Omental fat pad (tissue), 4 donors: Measurements from ENCODE around the gene TAF4B. TPM values are rescaled to one million over a fixed set of nuclear protein-coding genes. Genes with fewer than 3 reads are reported as not detected.

Source experiments
- ATAC-seq: fragments of 150-250 bp; one replicate; pipeline ENCODE4 v1.9.1; 2016; ENCODE audit warnings: mild to moderate bottlenecking, moderate library complexity; ENCODE audit not compliant: low FRiP score
- DNase-seq: peaks from one replicate; pipeline ENCODE4 v3.0.0-alpha.2; 2019; ENCODE audit warnings: low spot score
- total RNA-seq, 4 donors: library from RNA; depleted of rRNA; stranded (reverse); fragments of >200 nt; gene quantifications; one replicate each; pipeline ENCODE4 v1.1.0, GENCODE V29; 2016
- TF ChIP-seq, protein P1 (sequence below), 3 donors: fragments of 450-650 bp; IDR thresholded peaks; one replicate each; pipeline ENCODE4 v1.5.1; 2016 to 2017; ENCODE audit warnings: antibody characterized with exemption in 3 of 3, mild to moderate bottlenecking in 3 of 3, moderate library complexity in 2 of 3

Gene TAF4B
- total RNA-seq, 4 donors from 2014 or later, result 7.4 to 38.9 (median 14.9) TPM

DNA sequence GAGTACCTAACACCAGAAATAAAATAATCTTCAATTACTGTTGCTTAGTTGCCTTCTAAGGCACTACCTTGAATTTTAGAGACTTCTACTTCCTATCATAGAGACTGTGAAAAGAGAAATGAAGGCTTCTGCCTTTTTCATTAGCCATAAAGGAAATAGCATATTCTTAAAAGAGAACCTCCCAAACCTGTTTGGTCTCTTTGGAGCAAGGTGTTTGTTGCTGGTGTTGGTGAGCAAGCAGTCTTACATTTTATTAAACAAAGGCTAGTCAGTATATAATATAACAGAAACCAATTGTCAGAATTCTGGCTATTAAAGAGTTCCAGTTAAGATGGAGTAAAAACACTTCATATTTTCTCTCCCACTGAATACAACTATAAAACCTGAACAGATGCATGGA is 116.4 kb downstream of the TAF4B start:
- TF ChIP-seq, protein P1, sequence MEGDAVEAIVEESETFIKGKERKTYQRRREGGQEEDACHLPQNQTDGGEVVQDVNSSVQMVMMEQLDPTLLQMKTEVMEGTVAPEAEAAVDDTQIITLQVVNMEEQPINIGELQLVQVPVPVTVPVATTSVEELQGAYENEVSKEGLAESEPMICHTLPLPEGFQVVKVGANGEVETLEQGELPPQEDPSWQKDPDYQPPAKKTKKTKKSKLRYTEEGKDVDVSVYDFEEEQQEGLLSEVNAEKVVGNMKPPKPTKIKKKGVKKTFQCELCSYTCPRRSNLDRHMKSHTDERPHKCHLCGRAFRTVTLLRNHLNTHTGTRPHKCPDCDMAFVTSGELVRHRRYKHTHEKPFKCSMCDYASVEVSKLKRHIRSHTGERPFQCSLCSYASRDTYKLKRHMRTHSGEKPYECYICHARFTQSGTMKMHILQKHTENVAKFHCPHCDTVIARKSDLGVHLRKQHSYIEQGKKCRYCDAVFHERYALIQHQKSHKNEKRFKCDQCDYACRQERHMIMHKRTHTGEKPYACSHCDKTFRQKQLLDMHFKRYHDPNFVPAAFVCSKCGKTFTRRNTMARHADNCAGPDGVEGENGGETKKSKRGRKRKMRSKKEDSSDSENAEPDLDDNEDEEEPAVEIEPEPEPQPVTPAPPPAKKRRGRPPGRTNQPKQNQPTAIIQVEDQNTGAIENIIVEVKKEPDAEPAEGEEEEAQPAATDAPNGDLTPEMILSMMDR (IDR thresholded peaks at IDR 0.05), result no peak
- DNase-seq (no peak), ATAC-seq (no peak)

GRCh38 chr18:26350961-26351360 is 124.7 kb downstream of the TAF4B start:
- ATAC-seq (no peak), DNase-seq (no peak)
- TF ChIP-seq, protein P1 (IDR thresholded peaks at IDR 0.05), result no peak

DNA sequence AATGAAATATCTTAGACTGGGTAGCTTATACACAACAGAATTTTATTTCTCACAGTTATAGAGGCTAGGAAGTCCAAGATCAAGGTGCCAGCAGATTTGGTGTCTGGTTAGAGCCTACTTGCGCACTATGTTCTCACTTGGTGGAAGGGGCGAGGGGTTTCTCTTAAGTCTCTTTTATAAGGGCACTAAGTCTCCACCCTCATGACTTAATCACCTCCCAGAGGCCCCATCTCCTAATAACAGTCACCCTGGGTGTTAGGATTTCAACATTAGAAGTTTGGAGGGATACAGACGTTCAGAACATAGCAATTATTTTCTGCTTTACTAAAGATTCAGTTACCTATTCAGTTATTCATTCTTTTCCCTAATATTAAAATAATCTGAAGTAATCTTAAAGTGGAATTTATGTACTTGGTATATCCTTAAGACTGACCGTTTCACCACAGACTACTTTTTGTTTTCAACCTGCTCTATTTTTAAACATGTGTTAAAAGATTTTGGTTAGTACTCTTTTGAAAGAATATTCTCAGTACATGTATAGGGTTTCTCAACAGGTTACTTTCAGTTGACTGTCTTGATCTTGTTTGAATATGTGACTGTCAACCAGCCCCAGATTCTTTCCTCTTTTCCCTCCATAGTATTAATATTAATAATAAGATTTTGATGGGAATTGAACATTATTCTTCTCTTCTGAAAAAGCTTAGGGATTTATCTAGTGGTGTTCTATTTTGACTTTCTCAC is 130.0 kb downstream of the TAF4B start:
- DNase-seq, result no peak
- TF ChIP-seq, protein P1 (IDR thresholded peaks at IDR 0.05), result no peak
- no peak for ATAC-seq

- TF ChIP-seq, protein P1 (IDR thresholded peaks at IDR 0.05), result no peak
- ATAC-seq (no peak), DNase-seq (no peak)
Observed at GRCh38 chr18:26357960-26358359, 131.7 kb downstream of the TAF4B start.

DNA sequence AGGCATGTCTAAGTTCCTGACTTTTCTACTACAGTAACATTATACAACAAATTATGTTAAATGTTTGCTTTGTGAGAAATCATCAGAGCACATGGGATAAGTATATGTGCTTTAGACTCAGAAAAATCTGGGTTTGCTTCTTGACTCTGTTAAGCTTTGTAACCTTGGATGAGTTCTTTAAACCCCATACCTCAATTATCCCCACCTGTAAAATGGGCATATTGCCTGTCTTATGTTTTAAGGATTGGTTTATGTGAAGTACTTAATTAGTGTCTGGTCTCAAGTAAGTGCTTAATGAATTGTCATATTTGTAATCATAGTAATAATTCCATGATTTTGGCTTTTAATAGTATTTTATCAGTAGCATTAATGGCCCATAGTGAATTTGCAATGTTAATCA is 135.8 kb downstream of the TAF4B start:
- no peak for ATAC-seq
- DNase-seq, result no peak
- TF ChIP-seq, protein P1 (IDR thresholded peaks at IDR 0.05), result no peak

GRCh38 chr18:26367425-26367824 is 141.2 kb downstream of the TAF4B start:
- TF ChIP-seq, protein P1 (IDR thresholded peaks at IDR 0.05), result no peak
- DNase-seq, result no peak
- ATAC-seq, result no peak

- ATAC-seq (no peak), DNase-seq (no peak)
- TF ChIP-seq, protein P1 (IDR thresholded peaks at IDR 0.05), result no peak
Observed at GRCh38 chr18:26370037-26370436, 143.8 kb downstream of the TAF4B start.
